ENCODE measurements around the gene SSPN.

The SSPN gene

GRCh38 chr12:26187014-26187798 lies 8.2 kb upstream of the SSPN start:
- no peak for DNase-seq (ENCODE audit: low read depth)

DNA sequence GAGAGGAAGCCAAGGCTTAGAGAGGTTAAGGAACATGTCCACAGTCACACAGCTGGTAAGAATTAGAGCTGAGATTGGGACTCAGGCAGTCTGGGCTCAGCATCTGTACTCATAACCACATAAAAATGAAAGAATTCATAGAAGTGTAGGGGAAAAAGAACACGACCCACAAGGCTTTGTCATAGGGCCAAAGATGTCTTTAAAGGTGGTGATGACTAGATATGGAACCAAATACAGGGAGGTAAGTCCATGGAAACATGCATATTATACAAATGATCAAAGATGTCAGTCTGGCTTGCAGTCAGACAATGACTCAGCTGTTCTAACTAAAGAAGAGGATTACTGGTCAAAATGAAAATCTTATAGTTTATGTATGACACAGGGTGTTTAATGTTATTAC lies 7.2 kb upstream of the SSPN start:
- DNase-seq (ENCODE audit: low read depth), result no peak

- no peak for DNase-seq (ENCODE audit: low read depth)
These were observed 6.7 kb upstream of the SSPN start for GRCh38 chr12:26188641-26189040.

DNA sequence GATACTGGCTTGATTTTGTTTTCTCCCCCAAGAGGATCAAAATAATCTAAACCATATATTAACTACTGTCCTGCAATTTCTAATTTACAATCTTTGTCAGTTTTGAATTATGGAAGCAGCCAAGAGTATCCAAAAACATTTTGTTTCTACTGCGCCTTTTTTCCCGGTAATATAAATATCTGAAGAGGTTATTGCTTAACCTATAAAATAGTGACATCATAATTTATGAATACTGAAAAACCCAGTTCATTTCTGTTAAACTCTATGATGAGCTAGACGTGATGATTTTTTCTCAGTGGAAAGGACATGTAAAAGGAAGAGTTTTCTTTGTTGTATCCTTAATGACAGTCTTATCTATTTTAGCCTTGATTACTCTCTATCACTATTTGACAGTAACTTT lies 3.2 kb upstream of the SSPN start:
- DNase-seq (ENCODE audit: low read depth), result no peak

DNA sequence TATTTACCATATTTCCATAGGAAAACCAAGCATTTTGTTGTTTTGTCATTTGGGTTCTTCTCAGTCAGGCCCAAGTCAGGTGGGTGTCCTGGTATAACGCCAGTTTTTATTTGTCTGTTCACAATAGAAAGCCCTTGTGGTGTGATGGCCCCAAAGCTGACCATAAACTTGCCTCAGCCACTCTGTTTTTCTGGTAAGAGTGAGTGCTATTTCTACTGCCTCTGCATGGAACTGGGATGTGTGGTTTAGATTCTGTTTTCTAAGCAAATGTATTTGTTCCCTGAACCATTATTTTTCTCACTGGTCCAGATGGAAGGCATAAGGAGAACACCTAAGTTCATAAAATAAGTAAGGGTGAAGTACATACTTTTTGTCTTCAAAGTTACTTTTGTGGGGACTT lies 1.8 kb upstream of the SSPN start:
- DNase-seq (ENCODE audit: low read depth), result no peak

DNA sequence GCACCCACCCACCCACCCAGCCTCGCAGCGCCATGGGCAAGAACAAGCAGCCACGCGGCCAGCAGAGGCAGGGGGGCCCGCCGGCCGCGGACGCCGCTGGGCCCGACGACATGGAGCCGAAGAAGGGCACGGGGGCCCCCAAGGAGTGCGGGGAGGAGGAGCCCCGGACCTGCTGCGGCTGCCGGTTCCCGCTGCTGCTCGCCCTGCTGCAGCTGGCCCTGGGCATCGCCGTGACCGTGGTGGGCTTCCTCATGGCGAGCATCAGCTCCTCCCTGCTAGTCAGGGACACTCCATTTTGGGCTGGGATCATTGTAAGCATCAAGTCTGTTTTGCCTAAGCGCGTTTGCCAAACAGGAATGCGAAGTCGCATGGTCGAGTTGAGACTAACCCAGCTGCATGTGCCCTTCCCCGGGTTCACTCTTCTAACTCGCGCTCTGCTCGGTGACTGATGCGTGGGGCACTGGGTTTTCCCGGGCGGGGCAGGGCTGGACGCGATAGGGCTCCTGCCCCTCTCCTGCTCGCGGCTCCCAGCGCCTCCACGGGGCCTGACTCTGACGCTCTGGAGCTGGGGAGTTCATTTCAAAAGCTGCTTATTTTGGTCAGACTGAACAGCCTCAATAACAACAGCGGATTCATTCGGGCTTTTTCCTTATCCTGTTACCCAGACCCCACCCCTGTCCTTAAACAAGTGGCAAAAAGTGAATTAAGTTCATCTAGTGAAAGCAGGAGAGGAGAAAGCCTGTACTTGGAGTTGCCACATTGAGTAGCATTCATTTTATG lies 458 bp downstream of the SSPN start:
- DNase-seq (ENCODE audit: low read depth), result no peak

GRCh38 chr12:26196421-26196716 lies 996 bp downstream of the SSPN start:
- DNase-seq (ENCODE audit: low read depth), result no peak

DNA sequence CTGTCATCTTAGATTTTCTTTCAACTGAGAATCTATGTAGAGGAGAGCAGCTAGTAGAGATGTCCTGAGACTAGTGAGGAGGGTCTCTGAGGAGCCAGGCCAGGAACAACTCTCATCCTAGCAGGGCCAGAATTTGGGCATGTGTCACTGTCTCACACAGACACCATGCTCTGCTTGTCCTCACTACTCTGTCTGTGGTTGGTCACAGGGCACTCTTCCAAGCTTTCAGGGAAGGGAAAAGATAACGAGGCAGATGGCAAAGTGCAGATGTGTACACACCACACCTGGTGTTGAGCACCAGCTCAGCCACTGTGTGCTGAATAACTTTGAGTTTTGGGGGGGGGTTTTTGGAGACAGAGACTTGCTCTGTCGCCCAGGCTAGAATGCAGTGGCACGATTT lies 2.5 kb downstream of the SSPN start:
- DNase-seq (ENCODE audit: low read depth), result no peak

DNA sequence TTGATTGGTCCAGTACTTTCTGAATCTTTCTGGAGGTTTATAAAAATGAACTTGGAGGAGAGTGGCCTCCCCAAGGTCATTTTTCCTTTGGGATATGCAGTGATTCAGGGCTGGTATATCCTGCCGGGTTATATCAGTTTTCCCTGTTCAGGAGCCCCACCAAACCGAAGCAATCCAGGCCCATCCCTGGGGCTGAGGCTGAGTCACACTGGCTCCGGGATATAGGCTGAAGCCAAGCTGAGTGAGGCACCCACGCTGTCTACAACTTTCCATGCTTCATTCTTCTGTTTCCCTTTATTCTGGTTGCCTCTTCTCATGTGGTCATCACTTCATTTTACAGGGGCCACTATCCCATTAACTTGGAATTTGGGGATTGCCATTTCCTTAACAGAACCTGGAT lies 3.4 kb downstream of the SSPN start:
- no peak for DNase-seq (ENCODE audit: low read depth)

- no peak for DNase-seq (ENCODE audit: low read depth)
These were observed 7.9 kb downstream of the SSPN start for GRCh38 chr12:26203167-26203780.

GRCh38 chr12:26204612-26205289 lies 9.4 kb downstream of the SSPN start:
- no peak for DNase-seq (ENCODE audit: low read depth)

- no peak for DNase-seq (ENCODE audit: low read depth)
These were observed 9.9 kb downstream of the SSPN start for GRCh38 chr12:26205298-26205697.

DNA sequence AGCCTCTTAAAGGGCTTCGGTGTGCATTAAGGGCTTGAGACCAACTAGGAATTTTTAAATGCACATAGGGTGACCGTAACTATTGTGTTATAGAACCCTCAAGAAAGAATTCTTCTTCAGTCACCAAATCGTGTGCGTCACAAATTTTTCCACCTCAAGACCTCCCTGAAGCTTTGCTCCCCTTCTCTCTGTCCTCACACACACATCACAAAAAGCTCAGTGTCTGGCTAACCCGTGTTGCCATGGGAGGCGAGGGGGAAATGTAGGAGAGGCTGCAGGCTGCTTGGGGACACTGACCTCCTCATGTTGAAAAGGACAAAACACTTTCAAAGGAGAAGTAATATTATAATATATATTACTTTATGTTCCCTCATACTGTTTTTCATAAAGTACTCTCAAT lies 10.6 kb downstream of the SSPN start:
- DNase-seq (ENCODE audit: low read depth), result no peak

DNA sequence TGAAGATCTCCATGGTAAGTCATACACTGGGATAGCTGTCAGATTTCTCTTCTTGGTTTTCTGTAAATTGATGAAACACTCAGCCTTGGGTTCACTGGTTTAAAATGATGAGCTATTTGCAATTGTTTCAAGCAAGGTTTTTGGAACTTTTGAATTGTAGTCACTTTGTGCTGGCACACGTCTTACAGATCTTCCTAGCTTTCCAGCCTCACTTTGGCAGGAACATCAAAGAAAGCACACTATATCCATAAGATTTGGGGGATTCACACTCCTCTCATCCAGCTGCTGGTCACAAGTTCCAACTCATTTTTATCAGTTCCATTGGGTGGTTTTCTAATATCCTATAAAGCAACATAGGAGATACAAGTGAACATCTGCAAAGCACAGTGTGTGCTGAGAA lies 16.0 kb downstream of the SSPN start:
- DNase-seq (ENCODE audit: low read depth), result no peak

GRCh38 chr12:26212396-26212795 lies 17.0 kb downstream of the SSPN start:
- no peak for DNase-seq (ENCODE audit: low read depth)

- no peak for DNase-seq (ENCODE audit: low read depth)
These were observed 17.6 kb downstream of the SSPN start for GRCh38 chr12:26212988-26213387.

DNA sequence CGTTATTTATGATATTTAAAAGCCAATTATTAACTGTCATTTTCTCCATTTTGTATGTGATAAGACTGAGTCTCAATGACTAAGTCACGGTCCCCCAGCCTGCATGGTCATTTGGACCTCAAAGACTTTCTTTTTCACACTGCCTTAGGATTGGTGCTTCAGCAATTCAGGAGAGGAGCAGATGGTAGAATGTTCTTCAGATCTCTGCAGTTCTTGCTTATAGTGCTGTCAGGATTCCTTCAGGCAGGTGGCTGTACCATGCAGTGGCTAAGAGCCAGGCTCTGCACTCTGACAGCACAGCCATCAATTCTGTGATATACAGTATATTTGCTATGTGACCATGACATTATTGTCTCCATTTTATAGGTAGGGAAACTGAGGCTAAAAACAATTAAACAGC lies 18.7 kb downstream of the SSPN start:
- DNase-seq (ENCODE audit: low read depth), result no peak

- DNase-seq (ENCODE audit: low read depth), result no peak
These were observed 24.4 kb downstream of the SSPN start for GRCh38 chr12:26219736-26220135.

DNA sequence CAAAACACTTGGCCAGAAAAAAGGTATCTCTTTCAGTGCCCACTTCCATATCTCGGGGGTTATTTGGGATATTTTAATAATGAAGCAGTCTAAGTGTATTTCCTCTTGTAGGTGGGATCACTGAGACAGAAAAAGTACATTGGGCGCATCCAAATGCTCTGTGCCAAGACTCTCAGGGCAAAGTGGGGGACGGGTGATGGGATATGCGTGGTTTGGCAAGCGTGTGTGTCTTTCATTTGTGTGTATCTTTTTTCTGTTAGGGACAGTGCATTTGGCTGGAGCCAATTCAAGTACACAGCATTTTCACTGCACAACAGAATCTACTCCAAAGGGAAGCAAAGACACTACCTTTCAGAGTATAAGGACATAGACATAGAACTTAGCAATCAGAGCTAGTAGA lies 29.3 kb downstream of the SSPN start:
- no peak for DNase-seq (ENCODE audit: low read depth)

DNA sequence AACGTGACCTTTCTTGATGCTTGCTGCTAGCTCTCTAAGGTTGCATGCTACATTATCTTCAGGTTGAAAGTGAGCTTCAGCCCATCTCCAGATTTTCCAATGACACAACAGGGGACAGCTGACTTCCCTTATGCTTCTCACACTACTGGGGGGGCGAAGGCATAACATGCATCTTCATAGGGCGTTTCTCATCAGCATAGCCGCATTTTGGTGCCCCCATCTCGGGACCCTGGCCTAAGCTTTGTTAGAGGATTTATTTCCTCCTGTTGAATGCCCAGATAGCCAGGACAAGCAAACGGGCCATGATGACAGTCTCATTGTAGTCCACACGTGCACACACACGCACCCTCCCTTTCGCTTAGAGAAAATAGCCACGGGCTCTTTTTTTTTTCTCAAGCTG lies 30.7 kb downstream of the SSPN start:
- no peak for DNase-seq (ENCODE audit: low read depth)

GRCh38 chr12:26226629-26227360 lies 31.4 kb downstream of the SSPN start:
- DNase-seq (ENCODE audit: low read depth), result no peak

- DNase-seq (ENCODE audit: low read depth), result no peak
These were observed 32.0 kb downstream of the SSPN start for GRCh38 chr12:26227361-26227745.

Measured in stimulated activated CD8-positive, alpha-beta memory T cell treated with anti-CD3 and anti-CD28 coated beads, Interleukin-15, amount 100 ng/mL, for 1 hour (primary cell).